NCI-H2107 treated with DMSO at 0.1 percent for 48 hours (cell line): ENCODE results near the gene SLC15A1.

ENCODE experiments used
- DNase-seq: peaks from one replicate; lab custom pipeline; 2025; ENCODE audit not compliant: unreplicated experiment; lab: John Stamatoyannopoulos, UW

The SLC15A1 gene

DNA sequence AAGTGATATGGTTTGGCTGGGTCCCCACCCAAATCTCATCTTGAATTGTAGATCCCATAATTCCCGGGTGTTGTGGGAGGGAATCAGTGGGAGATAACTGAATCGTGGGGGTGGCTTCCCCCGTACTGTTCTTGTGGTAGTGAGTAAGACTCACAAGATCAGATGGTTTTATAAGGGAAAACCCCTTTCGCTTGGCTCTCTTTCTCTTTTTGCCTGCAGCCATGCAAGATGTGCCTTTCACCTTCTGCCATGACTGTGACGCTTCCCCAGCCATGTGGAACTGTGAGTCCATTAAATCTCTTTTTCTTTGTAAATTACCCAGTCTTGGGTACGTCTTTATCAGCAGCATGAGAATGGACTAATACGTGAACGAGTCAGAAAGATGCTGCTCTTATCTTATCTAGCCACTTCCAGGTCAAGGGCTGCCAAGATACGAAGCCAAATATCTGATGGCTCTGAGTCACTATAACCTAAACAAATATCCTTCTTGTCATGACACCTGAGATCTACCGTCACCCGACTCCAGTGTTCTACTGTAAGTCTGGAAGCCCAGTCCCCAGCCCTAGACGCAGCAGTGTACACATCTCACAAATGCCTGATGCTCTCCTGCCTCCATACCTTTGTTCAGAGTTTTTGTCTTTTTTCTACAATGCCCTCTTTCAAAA lies 45.9 kb downstream of the SLC15A1 start:
- no peak for DNase-seq

DNA sequence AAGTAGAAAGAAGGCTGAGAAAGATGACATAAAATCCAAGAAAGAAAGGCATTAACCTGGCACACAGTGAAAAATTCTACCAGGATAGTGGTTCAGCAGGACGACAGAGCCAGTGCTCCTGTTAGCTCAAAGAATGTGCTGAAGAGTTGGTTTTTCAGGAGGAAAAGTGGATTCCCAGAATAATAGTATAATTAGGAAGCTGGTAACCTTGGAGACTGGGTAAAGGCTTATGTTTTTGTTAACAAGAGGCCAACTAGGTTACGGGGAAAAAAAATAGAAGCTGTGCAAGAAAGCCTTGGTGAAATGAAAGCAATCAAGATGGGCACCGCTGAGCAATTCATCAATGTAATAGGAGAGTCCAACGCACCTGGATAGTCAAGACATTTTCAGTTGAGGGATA lies 54.7 kb downstream of the SLC15A1 start:
- no peak for DNase-seq

DNA sequence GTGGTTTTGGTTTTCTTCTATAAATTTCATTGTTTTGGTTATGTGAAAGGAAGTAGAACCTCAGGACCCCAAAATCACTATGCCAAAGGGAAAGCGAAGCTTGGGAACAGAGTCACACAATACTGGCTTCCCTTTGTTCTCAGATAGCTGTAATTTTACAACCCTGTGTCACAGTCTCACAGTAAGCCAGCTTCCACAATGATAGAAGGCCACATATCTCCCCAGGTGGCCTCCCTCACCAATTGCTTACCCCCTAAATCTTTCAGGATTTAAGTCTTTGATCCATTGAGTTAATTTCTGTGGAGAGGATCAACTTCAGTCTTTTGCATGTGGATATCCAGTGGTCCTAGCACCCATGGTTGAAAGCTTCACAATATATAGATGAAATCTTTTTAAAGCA lies 58.7 kb downstream of the SLC15A1 start:
- DNase-seq: no peak

DNA sequence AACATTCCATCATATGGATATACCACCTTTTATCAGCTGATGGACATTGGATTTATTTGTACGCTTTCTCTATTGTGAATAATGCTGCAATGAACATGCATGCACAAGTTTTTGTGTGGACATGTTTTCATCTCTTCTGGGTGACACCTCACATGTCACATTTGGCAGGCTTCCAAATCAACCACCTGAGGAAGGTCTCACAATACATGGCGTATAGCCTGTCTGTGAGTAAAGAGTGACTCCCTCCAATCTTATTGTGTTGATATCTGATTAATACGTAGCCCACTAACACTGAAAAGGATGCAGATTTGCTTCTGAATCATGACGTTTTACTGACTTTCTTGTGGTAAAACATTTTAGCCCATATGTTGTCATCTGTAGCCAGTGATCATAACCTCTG lies 61.1 kb downstream of the SLC15A1 start:
- no peak for DNase-seq

DNA sequence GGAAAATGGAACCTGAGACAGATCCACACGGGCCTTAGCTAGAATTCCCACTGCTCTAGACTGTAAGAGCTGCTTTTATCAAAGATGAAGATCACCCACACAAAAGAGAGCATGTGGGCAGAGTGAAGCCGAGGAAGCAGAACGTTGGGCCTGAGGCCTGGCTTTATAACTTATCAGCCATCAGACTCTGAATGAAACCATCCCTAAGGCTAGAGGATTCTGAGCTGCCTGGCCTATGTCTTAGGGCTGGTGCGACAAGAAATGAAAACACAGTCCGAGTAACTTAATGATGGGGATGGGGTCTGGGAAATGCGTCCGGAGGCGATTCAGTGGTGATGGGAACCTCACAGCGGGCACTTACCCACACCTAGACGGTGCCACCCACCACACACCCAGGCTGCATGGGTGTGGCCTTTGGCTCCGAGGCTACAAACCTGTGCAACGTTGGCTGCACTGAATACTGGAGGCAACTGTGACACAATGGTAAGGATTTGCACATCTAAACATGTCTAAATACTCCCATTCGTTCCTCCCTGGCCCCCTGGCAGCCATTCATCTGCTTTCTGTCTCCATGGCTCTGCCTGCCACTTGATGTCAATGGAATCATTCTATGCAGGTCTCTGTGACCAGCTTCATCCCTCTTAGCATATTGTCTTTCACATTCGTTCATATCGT lies 62.0 kb downstream of the SLC15A1 start:
- no peak for DNase-seq

DNA sequence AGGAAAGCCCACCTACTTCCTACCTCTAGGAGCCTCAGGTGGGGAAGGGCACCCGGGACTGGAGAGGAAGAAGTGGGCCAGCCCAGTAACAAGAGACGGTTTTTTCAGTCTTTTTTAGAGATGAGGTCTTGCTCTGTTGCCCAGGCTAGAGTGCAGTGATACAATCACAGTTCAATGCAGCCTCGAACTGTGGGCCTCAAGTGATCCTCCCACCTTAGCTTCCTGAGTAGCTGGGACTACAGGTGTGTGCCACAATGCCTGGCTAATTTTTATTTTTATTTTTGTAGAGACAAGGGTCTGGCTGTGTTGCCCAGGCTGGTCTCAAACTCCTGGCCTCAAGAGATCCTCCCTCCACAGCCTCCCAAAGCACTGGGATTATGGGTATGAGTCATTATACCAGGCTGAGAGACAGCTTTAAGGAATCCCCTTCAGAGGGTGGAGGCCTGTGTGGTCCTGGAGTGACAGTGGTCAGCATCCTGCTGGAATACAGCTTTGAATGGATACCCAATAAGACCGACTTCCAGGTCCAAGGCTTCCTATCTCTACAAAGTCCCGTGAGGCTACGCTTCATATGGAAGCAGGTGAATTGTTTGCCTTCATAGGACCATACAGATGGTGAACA lies 63.0 kb downstream of the SLC15A1 start:
- no peak for DNase-seq

DNA sequence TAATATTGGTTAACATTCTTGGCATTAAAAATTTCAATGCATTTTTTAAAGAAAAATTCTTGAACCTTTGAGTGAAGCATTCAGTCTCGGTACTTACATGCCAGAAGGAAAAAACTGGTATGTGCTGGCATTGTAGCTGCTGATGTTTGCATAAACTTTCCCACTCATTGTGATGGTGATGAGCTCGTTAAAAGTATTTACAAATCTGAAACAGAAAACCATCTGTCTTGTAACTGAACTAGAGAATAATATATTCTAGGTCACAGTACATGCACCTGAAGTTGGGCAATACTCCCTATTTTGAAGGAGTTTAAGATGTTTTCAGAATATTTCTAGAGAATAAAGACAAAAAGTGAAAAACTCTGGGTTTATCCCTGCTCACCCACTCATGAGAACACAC lies 64.1 kb downstream of the SLC15A1 start:
- DNase-seq: no peak

DNA sequence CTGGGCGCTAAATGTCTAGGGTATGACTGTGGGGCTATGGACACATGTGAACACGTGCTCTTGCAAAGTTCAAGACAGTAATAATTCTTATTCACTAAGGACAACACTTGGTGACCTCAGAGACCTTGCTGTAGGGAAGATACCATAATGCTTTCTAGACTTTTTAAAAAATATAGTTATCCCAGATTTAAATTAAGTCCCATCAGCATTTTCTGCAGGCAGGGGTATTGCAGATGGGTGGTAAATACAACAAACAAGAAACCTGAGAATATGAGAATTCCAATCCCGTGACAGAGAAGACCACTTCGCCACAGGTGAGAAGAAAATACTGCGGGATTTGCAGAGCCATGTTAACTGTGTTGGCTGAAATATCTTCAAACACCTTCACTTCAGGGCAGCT lies 65.2 kb downstream of the SLC15A1 start:
- DNase-seq: no peak

DNA sequence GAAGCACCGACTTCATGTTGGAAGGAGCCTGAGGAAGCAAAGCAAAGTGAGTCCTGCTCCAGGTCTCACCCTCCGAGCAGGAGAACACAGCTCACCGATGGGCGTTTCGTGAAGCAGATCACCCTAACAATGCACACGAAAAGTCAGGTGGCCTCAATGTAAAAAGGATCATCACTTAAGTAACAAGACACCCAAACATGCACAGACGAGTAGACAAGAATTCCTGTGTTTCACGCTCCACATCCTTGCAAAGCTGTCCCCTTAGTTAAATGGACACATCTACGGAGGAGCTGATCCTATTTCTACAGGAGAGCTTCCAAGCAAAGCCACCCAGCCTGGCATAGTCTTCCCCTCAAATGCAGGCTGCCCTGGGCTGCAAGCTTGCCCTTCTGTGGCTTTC lies 66.2 kb downstream of the SLC15A1 start:
- DNase-seq: no peak

DNA sequence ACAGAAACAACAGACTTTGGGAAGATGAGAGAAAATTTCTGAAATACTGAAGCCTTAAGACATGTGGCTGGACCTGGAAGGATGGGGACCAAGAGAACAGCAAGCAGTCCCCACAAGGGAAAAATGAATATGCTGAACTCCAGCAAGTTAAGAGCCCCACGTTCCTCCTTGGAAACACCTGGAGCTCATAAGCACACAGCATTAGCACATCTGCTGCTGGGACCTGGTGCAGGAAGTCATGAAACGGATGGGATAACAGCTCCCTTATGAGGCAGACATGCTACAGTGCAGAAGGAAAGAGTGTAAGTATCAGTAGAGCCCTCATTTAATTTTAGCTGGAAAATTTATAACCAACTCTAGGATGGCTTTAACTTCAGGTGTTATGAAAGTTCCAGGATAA lies 67.3 kb downstream of the SLC15A1 start:
- no peak for DNase-seq

DNA sequence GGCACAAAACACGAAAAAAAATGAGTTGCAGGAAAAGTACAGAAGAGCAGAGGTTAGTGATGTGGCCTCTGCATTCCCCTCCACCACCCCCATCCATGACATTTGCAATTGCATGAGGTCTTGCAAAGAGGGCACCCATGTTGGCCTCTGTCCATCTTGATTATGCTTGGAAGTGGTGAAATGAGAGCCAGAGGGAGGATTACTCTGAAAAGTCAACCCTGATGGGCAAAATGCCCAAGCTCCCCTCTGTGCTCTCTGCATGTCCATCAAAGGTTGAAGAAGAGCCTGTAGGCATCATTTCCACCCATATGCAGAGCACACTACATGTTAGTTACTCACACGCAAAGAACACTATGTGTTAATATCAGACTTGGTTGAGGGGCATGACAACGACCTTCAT lies 71.4 kb downstream of the SLC15A1 start:
- no peak for DNase-seq

DNA sequence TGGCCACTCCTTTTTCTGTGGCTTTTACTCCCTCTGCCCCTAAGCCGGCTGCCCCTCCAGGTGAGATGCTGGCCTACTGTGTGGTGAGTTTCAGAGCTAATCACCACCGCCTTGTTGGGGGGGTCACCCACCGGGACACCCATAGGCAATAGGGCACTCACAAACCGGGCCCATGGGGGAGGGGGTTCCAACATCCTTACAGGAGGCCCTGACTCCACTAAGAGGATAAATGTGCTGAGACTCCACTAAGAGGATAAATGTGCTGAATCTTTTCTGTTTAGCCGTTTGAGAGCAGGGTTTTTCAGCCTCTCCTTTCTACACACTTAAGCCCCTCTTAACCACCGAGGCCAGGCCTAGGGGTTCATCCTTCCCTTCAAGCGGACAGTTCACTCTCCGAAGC lies 73.7 kb downstream of the SLC15A1 start:
- DNase-seq: no peak

DNA sequence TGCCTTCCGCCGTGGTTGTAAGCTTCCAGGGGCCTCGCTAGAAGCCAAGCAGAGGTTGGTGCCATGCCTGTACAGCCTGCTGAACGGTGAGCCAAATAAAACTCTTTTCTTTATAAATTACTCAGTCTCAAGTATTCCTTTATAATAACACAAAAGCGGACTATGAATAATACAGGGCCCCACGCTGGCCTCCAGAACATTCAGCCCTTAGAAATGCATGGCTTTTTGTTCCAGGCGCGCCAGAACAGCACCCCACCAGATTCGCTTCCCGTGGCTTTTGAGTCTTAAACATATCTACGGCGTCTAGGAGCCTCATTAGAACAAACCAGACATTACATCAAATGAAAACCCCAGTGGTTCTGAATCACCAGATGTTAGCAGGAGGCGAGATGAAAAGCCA lies 75.1 kb downstream of the SLC15A1 start:
- no peak for DNase-seq

DNA sequence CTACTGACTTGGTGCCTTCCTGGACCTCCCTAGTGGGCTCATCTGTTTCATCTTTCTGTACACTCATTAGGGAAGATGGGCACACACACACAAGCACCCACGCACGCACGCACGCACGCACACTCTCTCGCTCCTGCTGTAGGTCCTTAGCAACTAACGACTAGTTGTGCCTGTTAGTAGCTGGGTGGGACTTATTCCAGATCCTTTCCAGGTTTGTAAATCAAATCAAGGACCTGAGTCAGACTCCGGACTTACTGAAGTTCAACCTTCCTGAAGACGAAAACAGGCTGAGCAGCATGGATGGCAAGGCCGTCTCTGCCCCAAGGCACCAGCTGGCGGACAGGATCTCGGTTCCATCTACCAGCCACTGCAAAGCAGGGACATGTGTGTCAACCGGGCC lies 76.2 kb downstream of the SLC15A1 start:
- no peak for DNase-seq

DNA sequence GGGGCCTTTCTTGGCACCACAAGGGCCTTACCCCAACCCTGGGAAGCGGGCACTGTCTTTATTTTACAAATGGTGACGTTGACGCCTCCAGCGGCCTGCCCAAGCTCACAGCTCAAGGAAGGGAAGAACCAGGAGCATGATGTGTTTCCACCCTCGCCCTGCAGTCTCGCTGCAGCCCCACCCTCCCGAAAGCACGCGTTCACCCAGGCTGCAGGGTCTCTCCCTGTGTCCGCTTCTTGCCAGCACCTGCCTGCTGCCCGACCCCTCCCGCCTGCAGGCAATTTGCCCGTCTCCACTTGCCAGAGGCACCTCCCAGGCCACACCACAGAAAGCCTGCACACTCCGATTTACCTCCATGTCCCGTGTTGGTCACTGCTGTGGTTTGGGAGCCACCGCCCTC lies 76.6 kb downstream of the SLC15A1 start:
- DNase-seq: no peak

DNA sequence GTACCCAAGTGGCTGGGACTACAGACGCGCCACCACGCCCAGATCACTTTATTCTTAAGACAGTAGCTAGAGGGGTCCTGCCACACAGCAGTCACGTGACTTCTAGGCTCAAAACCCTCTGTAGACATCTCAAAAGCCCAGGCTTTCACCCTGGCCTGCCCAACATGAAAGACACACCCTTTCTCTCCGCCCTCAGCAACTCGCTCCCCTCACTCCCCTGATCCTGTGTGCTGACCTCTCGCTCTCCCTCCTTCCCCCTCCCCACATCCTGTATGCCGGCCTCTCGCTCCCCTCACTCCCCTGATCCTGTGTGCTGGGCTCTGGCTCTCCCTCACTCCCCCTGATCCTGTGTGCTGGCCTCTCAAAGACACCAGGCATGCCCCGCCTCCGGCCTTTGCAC lies 77.4 kb downstream of the SLC15A1 start:
- DNase-seq: no peak

DNA sequence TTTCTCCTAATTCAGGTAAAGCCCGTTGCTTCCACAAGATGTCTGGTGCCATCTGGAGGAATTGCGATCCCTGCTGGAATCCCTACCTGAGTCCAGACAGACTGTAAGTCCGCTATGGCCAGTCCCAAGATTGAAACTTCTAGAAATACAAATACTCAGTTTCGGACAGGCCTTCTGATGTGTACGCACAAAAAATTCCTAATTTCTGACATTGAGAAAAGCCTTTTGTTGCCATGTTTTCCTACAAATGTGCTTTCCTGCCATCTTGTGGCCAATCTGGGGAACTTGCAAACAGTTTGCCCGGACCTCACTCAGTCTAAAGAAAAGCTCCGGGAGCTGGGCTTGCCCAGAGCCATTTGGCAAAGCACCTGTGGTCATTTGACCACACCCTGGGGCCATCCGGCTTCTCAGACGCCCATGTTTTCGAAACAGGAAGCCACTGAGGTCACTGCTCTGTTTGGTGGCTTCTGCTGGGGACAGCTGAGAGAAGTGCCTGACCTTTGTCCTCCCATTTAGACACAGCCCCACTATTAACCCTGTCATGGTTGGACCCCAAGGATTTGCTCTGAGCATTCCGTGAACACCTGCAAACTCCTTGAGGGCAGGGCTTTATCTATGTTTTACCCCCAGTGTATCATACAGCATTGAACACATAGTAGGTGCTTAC lies 79.4 kb downstream of the SLC15A1 start:
- peak; percentile 41 for DNase-seq

DNA sequence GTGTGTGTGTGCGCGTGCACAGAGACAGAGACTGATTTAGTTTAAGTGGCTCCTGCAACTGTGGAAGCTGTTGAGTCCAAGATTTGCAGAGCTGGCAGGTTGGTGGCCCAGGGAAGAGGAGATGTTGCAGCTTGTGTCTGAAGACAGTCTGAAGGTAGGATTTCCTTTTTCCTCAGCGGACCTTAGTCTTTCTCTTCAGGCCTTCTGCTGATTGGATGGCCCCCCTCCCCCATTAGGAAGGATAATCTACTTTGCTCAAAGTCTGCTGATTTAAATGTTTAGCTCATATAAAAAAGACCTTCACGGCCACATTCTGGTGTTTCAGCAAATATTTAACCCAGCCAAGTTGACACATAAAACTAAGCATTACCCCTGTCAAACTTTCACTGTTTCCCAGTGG lies 84.3 kb downstream of the SLC15A1 start:
- no peak for DNase-seq

DNA sequence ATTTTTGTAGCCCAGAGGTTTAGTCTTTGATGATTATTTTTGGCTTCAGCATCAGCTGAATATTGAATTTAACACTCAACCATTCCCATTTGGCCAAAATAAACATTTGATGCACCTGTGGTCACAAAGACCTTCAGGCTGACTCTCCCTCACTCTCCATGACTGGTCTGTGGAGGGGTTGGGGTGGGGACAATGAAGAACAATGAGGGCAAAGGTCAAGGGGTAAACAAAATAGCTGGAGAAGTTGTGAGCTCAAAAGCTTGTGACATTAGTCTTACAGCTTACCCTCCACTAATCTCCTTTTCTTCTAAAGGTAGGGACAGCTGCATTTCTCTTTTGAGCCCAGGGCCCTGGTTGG lies 86.9 kb downstream of the SLC15A1 start:
- no peak for DNase-seq

DNA sequence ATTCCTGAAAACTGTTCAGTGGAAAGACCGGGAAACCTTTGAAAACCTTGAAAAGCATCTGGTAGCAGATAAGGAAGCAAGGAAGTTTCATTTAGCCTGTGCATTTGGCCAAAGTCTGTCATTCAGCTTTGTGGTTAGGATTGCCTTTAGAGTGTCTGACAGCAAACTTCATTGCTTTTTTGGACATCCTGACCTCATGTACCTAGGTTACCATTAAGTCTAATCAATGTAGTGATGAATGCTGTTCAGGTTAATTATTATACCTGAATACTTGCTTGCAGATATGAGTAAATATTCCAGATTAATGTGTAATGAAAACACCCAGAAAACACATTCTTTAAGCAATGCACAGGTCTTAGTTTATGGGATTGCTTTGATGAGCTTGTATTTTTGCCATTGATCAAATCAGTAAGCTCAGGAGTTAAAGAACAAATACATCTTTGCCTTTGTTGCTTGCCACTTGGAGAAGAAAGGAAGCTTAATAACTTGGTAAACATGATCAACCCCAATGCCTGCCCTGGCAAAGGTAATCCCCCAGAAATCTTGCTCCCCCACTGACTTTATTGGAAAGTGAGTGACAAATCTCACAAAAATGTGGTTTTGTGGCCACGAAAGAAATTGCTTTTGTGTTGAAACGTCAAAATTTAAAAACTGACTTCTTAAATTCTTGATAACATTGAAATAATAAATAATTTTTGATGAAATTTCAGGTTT lies 87.4 kb downstream of the SLC15A1 start:
- DNase-seq: no peak

DNA sequence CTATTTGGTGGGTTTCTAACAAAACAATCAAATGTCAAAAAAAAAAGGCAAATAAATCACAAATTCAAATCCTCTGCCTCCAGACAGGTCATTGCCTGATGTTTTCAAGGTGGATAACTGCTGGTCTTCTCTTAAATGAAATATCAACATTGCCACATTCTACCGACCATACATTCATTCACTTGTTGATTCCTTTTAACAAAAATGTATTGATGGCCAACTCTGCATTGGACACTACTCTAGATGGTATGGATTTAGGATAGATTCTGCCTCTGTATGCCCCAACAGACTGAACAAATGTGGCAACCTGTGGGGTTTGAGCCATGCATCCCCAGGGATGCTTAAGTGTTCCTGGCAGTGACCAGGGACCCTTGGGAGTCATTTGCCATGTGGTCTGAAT lies 88.0 kb downstream of the SLC15A1 start:
- DNase-seq: no peak

DNA sequence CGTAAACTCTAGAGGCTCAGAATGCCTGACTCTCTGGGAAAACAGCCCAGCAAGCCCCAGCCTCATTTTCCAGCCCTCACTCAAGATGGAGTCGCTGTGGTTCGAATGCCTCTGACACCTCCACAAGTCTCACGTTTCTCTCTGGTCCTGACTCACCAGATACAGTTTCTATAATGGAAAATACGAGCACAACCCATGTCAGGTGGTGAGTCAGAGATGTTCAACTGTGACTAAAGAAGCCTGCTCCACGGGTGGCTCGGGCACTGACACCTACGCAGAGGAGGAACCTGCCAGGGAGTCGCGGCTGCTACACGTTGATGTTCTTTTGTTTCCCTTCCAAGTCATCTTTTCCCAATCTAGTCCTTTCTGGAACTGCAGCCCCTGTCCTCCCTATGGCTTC lies 88.4 kb downstream of the SLC15A1 start:
- DNase-seq: no peak
